ENCODE data around the gene SLC35C1.

The SLC35C1 gene

DNA sequence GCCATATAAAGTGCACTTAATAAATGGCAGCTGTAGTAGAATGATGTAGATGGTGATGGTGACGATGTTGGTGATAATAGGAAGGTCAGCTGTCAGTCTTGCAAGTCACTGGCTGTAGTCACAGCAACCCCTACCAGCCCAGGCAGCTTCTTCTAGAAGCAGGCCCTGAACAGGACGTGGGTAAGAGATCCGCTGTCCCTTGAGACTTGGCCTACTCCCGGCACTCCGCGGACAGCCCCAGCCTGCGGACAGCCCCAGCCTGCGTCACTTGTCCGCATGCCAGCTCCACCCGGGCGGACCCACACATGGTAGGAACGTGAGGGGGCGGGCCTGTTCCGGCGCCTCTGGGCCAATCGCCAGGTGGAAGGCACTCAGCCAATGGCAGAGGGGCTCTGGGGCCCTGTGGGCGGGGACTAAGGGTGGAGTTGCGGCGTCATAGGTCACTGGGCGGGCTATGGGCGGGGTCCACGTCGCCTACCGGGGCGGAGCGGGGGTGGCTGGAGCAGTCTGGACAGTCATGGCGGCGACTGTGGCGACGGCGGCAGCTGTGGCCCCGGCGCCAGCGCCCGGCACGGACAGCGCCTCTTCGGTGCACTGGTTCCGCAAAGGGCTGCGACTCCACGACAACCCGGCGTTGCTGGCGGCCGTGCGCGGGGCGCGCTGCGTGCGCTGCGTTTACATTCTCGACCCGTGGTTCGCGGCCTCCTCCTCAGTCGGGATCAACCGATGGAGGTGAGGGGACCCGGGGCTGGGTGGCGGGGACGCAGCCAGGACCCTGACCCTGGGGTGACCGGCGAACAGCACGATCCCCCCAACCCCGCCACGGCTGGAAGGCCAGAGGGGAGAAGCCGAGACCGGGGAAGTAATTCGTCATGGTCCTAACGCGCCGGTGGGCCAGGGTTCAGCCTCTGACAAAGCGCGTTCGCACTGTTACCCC lies 42.3 kb downstream of the SLC35C1 start, which contains the start of gene CRY2:
TSS of gene CRY2 (plus strand) at position 502 of the 937 bp plus-strand sequence. CDS start at position 518, 16 bp downstream.
- DNase-seq = peak; percentile 99

DNA sequence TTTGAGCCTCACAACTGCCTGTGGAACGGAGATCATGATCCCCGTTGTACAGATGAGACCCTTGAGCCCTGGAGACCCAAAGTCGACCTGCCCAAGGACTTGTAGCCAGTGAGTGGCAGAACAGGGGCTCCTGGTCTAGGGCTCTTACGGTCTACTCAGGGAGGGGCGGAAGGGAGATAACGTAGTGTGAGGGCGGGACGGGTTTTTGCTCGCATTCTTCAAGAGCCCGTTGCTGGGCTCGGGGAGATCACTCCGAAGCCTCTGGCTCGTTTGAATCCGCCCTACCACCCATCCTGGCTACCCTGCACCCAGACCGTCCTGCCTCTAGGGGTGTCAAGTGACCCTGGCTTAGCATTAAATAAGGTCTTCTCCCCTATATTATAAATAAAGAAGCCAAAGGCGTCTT lies 43.0 kb downstream of the SLC35C1 start:
- no peak for DNase-seq

- DNase-seq = no peak
Measured at GRCh38 chr11:45848654-45849081, 43.7 kb downstream of the SLC35C1 start.

DNA sequence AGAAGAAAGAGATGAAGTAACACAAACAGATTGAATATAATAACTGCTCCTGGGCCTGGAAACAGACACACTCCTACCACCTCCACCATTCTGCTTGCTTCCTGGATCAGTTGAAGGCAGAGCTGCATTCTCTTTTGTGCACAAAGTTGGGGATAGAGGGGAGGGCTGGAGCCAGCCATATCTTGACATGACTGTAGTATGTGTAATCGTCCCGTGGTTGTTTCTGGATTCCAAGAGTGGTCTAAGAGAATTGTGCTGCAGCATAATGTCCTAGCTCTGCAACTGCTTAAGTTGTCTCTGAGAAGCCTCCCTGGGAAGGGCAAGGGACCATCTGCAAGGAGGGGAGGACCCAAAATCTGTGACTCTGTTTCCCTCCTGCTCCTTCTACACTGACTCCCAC lies 45.5 kb downstream of the SLC35C1 start:
- no peak for DNase-seq

GRCh38 chr11:45851228-45851627 lies 46.3 kb downstream of the SLC35C1 start:
- DNase-seq = no peak

DNA sequence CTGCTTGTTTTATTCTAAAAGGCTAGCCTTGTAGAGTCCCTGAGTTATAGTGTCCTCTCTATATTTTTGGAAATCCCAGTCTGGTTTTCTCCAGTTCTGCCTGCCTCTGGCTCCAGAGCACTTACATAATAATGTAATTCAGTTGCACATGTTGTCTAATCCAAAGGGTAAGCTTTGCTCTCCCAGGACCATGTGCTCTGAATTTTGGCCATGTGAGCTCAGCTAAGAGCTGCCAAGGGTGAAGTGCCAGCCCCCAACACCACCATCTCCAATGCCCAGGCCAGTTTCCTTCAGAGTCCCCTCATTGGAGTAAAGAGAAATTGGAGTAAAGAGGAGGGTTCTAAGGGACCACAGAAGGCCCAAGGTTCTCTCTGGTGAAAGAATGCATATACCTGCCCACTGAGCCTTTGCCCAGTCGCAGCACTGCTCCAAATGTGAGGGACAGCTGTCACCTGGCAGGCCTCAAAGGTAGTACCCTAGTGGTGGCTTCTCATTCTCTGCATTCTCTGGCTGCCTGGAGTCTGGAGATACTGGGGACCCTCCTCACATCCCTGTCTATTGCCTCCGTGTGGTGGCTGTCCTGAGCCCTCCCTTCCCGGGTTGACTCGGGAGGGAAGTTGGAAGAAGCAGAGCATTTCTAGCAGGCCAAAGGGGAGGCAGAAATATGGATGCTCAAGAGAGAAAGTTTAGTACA lies 47.2 kb downstream of the SLC35C1 start:
- DNase-seq = no peak

- DNase-seq = no peak
Measured at GRCh38 chr11:45852712-45853101, 47.8 kb downstream of the SLC35C1 start.

DNA sequence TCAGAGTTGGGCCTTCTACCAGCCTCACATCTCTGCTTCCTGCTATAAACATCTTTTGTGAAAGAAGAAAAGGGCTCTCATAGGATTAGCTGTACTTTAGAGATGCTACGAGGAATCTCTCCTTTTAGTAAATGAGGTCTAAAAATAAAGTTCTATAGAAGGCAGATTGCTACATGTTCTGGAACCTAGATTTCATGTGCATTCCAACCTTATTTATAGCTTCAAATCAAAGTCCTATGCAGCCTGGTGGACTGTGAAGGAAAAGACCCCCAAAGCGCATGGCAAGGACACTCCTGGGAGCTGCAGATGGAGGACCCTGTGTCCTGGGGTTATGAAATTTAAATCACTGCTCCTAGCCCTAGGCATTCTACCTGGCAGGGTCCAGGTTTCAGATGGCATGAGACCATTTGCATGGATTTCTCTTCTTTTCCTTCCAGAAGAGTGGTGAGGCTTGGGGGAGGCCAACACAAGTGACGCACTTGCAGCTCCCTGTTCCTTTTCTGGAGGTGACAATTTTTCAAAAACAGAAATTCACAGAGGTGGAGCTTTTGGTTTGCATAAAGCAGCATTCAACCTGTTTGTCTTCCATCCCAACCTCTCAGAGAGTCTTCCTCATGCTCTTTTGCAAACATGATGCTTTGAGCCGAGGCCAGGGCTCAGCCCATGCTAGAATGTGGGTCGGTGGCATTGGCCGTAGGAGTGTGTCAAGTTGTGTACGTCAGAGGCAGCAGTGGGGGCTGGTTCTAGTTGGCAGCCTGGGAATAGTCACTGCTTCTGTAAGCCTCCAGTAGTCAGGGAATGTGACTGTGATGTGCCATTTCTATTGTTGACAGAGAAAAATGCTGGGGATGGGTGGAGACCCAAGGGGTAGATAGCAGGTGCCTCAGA lies 48.6 kb downstream of the SLC35C1 start:
- no peak for DNase-seq

DNA sequence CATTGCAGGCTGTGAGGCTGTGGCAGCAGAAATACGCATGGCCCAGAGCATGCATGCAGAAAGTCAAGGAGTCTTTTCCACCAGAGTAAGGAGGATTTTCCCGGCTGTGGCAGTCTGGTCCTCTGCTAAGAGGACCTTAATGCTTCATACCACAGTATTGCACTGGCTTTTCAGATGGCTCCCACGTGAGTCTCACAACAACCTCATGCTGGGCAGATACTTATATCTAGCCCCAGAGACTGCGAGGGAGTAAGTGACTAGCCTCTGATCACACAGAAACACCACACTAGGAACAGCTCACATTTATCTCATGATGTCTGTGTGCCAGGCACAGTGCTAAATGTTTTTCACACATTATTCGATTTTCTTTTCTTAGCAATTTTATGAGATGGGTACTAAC lies 50.4 kb downstream of the SLC35C1 start:
- DNase-seq = no peak

- no peak for DNase-seq
Measured at GRCh38 chr11:45856044-45856468, 51.1 kb downstream of the SLC35C1 start.

GRCh38 chr11:45857961-45858474 lies 53.1 kb downstream of the SLC35C1 start:
- DNase-seq = no peak

DNA sequence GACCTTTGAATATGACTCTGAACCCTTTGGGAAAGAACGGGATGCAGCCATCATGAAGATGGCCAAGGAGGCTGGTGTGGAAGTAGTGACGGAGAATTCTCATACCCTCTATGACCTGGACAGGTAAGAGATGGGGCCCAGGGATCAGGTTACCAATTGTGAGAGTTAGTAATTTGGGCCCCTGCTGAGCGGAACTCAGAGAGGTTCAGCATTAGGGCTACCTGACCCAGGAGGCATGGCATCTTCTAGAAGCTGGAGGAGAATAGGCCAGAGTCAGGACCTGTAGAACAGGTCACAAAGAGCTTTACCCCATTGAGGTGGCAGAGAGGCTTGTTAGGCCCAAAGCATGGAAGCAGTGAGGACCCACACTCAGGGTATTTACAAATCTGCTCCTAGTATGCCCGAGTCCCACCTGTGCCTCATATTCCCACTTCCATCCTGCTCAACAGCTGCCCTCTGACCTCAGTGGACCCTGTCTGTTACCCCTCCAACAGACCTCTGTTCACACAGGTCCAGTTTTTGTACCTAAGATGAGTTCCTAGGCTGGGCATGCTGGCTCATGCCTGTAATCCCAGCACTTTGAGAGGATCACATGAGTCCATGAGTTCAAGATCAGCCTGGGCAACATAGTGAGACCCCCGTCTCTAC lies 53.9 kb downstream of the SLC35C1 start:
- no peak for DNase-seq

- no peak for DNase-seq
Measured at GRCh38 chr11:45859661-45860140, 54.8 kb downstream of the SLC35C1 start.

DNA sequence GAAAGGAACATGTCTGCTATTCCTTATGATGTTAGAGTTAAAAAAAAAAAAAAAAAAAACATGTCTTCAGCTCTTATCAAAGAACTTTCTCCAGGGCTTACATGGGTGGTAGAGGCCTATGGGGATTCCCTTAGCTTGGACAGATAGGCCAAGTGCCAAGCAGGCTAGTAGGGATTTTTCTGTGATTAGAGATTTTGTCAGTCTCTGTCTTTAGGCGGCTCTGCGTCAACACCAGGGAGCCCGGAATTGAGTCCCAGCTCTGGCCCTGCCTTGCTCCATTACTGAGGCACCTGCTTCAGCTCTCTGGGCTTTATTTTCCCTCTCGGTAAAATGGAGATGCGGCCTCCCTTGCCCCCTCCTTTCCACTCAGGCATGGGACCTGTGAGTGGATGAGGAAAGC lies 55.4 kb downstream of the SLC35C1 start:
- DNase-seq = no peak

DNA sequence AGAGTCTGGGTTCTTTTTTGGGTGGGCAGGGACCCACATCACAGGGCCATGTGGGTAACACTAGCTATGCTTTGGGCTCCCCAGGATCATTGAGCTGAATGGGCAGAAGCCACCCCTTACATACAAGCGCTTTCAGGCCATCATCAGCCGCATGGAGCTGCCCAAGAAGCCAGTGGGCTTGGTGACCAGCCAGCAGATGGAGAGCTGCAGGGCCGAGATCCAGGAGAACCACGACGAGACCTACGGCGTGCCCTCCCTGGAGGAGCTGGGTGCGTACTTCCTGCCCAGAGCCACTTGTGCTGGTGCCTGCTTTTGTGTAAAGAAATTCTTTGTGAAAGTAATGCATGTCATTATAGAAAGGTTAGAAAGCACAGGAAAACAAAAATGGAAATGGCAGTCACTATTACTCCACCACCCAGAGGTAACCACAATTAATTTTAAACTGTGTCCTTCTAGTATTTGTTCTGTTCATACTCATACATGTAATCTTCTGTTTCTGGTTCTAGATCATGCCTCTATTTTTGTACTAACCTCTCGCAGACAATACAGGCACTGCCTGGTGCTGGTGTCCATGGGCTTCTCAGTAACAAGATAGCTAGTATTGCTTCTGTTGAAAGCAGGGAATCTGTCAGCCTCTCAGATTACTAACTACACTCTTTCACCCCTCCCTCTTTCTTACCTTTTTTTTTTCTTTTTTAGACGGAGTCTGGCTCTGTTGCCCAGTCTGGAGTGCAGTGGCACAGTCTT lies 56.0 kb downstream of the SLC35C1 start:
- no peak for DNase-seq

Measured in activated CD8-positive, alpha-beta memory T cell treated with anti-CD3 and anti-CD28 coated beads, Interleukin-2, amount 50 U/mL, for 48 hours (primary cell).